GM23338 (cell line): ENCODE measurements around the gene SOWAHB.

Source experiments
- EZH2 ChIP-seq: fragments of 200-600 bp; sonication (generic); IDR thresholded peaks from one replicate; pipeline ENCODE4 v1.8.0; 2017; ENCODE audit warnings: antibody characterized with exemption, mild to moderate bottlenecking, low read depth; ENCODE audit not compliant: unreplicated experiment
- EZH2phosphoT487 ChIP-seq: fragments of 200-600 bp; sonication (generic); IDR thresholded peaks from one replicate; pipeline ENCODE4 v1.8.1; 2018; ENCODE audit warnings: antibody characterized with exemption; ENCODE audit not compliant: unreplicated experiment
- JUNB ChIP-seq: IDR thresholded peaks from one replicate; pipeline ENCODE4 v1.6.1; 2016; ENCODE audit warnings: antibody characterized with exemption; ENCODE audit not compliant: unreplicated experiment
- POLR2AphosphoS5 ChIP-seq: IDR thresholded peaks from 2 replicates; pipeline ENCODE4 v1.6.1; 2016; ENCODE audit warnings: antibody characterized with exemption, low read depth
- TF ChIP-seq, protein P1 (sequence below), 2 experiments: fragments of 200-600 bp in 1 of 2; sonication (generic) in 1 of 2; conservative IDR thresholded peaks; 2 replicates each; pipeline versions ENCODE4 v1.5.1 to v1.6.1; 2016 to 2017; ENCODE audit warnings: antibody characterized with exemption in 2 of 2, low read depth in 2 of 2, mild to moderate bottlenecking in 2 of 2, moderate library complexity in 1 of 2
- TF ChIP-seq, protein P2 (sequence below): IDR thresholded peaks from 2 replicates; pipeline ENCODE4 v1.6.1; 2016; ENCODE audit warnings: antibody characterized with exemption
- TF ChIP-seq, protein P3 (sequence below): IDR thresholded peaks from one replicate; pipeline ENCODE4 v1.6.1; 2018; ENCODE audit warnings: antibody characterized with exemption; ENCODE audit not compliant: unreplicated experiment

DNA sequence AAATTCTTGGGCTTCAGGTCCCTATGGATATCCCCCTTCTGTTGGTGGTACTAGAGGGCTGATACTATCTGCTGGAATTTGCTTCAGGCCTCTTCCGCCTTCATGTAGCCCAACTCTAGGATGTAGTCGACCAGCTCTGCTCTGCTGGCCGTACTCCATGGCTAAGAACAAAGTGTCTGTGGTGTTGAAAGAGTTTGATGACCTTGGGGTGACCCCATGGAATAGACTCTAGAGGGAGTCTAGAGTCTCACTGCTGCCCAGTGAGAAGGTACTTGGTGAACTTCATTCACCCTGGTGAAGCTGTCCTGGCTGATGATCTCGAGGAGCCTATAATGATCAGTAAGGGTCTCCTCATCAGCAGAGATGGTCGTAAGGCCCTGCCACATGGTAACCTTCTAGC, 11.7 kb downstream of the SOWAHB start:
- TF ChIP-seq, protein P1, sequence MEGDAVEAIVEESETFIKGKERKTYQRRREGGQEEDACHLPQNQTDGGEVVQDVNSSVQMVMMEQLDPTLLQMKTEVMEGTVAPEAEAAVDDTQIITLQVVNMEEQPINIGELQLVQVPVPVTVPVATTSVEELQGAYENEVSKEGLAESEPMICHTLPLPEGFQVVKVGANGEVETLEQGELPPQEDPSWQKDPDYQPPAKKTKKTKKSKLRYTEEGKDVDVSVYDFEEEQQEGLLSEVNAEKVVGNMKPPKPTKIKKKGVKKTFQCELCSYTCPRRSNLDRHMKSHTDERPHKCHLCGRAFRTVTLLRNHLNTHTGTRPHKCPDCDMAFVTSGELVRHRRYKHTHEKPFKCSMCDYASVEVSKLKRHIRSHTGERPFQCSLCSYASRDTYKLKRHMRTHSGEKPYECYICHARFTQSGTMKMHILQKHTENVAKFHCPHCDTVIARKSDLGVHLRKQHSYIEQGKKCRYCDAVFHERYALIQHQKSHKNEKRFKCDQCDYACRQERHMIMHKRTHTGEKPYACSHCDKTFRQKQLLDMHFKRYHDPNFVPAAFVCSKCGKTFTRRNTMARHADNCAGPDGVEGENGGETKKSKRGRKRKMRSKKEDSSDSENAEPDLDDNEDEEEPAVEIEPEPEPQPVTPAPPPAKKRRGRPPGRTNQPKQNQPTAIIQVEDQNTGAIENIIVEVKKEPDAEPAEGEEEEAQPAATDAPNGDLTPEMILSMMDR (conservative IDR thresholded peaks at IDR 0.05; ENCODE audit: low read depth in 2 of 2) = no peak
- TF ChIP-seq POLR2AphosphoS5 (no peak), EZH2 (no peak), JUNB (no peak), EZH2phosphoT487 (no peak)
- TF ChIP-seq, protein P2, sequence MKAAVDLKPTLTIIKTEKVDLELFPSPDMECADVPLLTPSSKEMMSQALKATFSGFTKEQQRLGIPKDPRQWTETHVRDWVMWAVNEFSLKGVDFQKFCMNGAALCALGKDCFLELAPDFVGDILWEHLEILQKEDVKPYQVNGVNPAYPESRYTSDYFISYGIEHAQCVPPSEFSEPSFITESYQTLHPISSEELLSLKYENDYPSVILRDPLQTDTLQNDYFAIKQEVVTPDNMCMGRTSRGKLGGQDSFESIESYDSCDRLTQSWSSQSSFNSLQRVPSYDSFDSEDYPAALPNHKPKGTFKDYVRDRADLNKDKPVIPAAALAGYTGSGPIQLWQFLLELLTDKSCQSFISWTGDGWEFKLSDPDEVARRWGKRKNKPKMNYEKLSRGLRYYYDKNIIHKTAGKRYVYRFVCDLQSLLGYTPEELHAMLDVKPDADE = no peak
- TF ChIP-seq, protein P3, sequence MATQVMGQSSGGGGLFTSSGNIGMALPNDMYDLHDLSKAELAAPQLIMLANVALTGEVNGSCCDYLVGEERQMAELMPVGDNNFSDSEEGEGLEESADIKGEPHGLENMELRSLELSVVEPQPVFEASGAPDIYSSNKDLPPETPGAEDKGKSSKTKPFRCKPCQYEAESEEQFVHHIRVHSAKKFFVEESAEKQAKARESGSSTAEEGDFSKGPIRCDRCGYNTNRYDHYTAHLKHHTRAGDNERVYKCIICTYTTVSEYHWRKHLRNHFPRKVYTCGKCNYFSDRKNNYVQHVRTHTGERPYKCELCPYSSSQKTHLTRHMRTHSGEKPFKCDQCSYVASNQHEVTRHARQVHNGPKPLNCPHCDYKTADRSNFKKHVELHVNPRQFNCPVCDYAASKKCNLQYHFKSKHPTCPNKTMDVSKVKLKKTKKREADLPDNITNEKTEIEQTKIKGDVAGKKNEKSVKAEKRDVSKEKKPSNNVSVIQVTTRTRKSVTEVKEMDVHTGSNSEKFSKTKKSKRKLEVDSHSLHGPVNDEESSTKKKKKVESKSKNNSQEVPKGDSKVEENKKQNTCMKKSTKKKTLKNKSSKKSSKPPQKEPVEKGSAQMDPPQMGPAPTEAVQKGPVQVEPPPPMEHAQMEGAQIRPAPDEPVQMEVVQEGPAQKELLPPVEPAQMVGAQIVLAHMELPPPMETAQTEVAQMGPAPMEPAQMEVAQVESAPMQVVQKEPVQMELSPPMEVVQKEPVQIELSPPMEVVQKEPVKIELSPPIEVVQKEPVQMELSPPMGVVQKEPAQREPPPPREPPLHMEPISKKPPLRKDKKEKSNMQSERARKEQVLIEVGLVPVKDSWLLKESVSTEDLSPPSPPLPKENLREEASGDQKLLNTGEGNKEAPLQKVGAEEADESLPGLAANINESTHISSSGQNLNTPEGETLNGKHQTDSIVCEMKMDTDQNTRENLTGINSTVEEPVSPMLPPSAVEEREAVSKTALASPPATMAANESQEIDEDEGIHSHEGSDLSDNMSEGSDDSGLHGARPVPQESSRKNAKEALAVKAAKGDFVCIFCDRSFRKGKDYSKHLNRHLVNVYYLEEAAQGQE = no peak
